Naive thymus-derived CD8-positive, alpha-beta T cell (primary cell): ENCODE measurements around the gene PAN3. TPM values are rescaled to one million over a fixed set of nuclear protein-coding genes. Genes with fewer than 3 reads are reported as not detected.
A peak's percentile ranks its signal among the peaks of the same experiment; 100 is the strongest.

ENCODE experiments used
- ATAC-seq, 2 donors: fragments of 150-1000 bp; cut with Tn5 transposase in 1 of 2; sonication (Bioruptor Pico), chemical (Tn5 transposase) in 1 of 2; 1 replicate in 1 of 2; 2 replicates in 1 of 2; pipeline ENCODE4 v1.10.0; 2021; ENCODE audit warnings: mild to moderate bottlenecking in 2 of 2, moderate library complexity in 2 of 2
- POLR2A ChIA-PET: fragments of 350-600 bp; sonication (Branson Sonifier 250); formaldehyde crosslinking; loops from one replicate; lab custom pipeline; 2021; ENCODE audit warnings: antibody characterized with exemption; lab: Charles Lee
- DNase-seq, 10 donors: peaks; one replicate each; pipeline versions ENCODE4 v3.0.0 to v3.0.0-alpha.2; 2020 to 2022
- H3K27ac Mint-ChIP-seq, 10 donors: one replicate each; pipeline ENCODE4 v1.8.0; 2020 to 2022; ENCODE audit warnings: mild to moderate bottlenecking in 10 of 10, mixed read lengths in 10 of 10, moderate library complexity in 4 of 10, inconsistent platforms in 1 of 10
- H3K27me3 Mint-ChIP-seq, 5 donors: one replicate each; pipeline ENCODE4 v1.8.0; 2021 to 2022; ENCODE audit warnings: mixed read lengths in 5 of 5
- H3K36me3 Mint-ChIP-seq, 3 donors: one replicate each; pipeline ENCODE4 v1.8.0; 2020 to 2022; ENCODE audit warnings: mixed read lengths in 3 of 3, mild to moderate bottlenecking in 2 of 3, inconsistent platforms in 1 of 3
- H3K4me1 Mint-ChIP-seq, 4 donors: one replicate each; pipeline ENCODE4 v1.8.0; 2021 to 2022; ENCODE audit warnings: mixed read lengths in 4 of 4
- H3K4me3 Mint-ChIP-seq, 10 donors: one replicate each; pipeline ENCODE4 v1.8.0; 2020 to 2022; ENCODE audit warnings: mild to moderate bottlenecking in 10 of 10, mixed read lengths in 10 of 10, moderate library complexity in 6 of 10, inconsistent platforms in 1 of 10
- H3K9me3 Mint-ChIP-seq, 9 donors: one replicate each; pipeline ENCODE4 v1.8.0; 2020 to 2022; ENCODE audit warnings: mixed read lengths in 9 of 9, mild to moderate bottlenecking in 3 of 9, inconsistent platforms in 1 of 9, moderate library complexity in 1 of 9
- polyA plus RNA-seq, 3 donors: library from polyadenylated mRNA; unstranded; fragments of 300-500 nt; fragmentation: Illumina TruSeq; gene quantifications; one replicate each; pipeline ENCODE4 v1.2.3, GENCODE V29; 2021
- total RNA-seq, 8 experiments: library from RNA in 2 of 8; stranded (reverse) in 2 of 8; gene quantifications; one replicate each; pipeline ENCODE4 v1.2.3 and lab custom pipeline; 2021 to 2026

Gene PAN3
- total and polyA plus RNA-seq, 5 experiments from 2014 or later, result 2.8 to 76.1 (median 4.8) TPM

DNA sequence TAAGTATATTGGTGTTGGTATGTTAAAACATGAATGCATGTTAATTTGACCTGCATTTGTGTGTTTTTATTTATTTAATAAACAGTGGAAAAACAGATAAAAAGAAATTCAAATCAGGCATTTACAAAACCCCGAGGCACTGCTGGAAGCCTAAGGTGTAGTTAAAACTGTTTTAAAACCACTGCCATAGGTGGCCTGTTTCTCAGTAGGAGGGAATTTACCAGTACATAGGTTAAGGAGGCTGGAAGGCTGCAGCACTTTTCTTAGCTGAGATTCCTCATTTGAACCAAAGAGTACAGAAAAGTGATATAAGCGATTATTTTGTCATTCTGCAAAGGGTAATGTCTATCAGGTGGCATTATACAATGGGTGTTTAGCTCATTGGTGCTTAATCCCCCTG, 99.6 kb downstream of the PAN3 start:
- H3K27ac Mint-ChIP-seq, result peak overlapping the region in 2 of 10 donors; percentile 13 to 27
- H3K9me3 Mint-ChIP-seq, result no peaks in the 10 kb centered on the region
- no peak overlapping the region for H3K4me3 Mint-ChIP-seq
- H3K4me1 Mint-ChIP-seq, result peaks cover 5 to 32% (median 19%) of the 10 kb centered on the region in 4 donors
- ATAC-seq (no peak), DNase-seq (no peak)
- POLR2A ChIA-PET, result no interaction called here
- H3K36me3 Mint-ChIP-seq, result peaks cover under 1 to 69% (median 35%) of the 10 kb centered on the region in 3 donors
- no peaks in the 10 kb centered on the region for H3K27me3 Mint-ChIP-seq

DNA sequence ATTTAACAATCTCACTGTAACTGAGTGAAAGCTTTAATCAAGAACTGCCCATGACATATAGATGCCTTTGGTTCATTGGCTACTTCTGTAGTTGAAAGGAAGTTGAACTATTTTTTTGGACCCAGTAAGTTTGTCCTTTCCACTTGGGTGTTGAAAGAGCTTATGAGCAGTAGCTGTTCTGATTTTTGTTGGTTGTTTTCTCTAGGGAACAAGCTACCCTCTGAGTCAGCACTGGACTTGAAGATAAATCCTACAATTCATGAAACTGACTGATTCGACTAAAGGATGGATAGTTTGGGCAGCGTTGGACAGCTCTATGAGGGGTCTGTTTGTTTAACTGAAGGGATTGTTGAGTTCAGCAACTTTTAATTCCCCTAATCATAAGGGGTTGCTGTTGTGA, 101.0 kb downstream of the PAN3 start:
- POLR2A ChIA-PET, result interaction anchor here (0.6 kb wide), 2 partner anchors 297 to 398 kb away, joined by 3 to 4 read pairs; no protein-coding TSS in a partner anchor
- peak overlapping the region in 5 of 10 donors; percentile 9 to 52 (median 29) for H3K27ac Mint-ChIP-seq
- no peak for ATAC-seq
- no peaks in the 10 kb centered on the region for H3K9me3 Mint-ChIP-seq
- peaks cover 5 to 70% (median 38%) of the 10 kb centered on the region in 3 donors for H3K36me3 Mint-ChIP-seq
- H3K4me3 Mint-ChIP-seq, result no peak overlapping the region
- H3K4me1 Mint-ChIP-seq, result peaks cover 5 to 32% (median 16%) of the 10 kb centered on the region in 4 donors
- DNase-seq, result no peak
- H3K27me3 Mint-ChIP-seq, result no peaks in the 10 kb centered on the region

DNA sequence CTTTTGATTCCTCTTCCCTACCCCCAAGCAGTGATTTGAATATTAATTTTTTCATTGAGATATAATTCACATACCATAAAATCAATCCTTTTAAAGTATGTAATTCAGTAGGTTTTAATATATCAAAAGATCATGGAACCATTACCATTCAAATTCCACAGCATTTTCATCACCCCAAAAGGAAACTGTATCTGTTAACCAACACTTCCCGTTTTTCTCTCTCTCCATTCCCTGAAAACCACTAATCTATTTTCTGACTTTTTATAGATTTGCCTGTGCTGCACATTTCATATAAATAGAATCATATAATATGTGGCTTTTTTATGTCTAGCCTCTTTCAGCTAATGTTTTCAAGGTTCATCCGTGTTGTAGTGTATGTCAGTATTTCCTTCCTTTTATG, 107.1 kb downstream of the PAN3 start:
- peak overlapping the region in 2 of 10 donors; percentile 49 to 63 for H3K27ac Mint-ChIP-seq
- POLR2A ChIA-PET, result no interaction called here
- DNase-seq (no peak), ATAC-seq (no peak)
- H3K4me1 Mint-ChIP-seq, result peaks cover 14 to 54% (median 42%) of the 10 kb centered on the region in 4 donors
- H3K4me3 Mint-ChIP-seq, result no peak overlapping the region
- no peaks in the 10 kb centered on the region for H3K27me3 Mint-ChIP-seq
- H3K9me3 Mint-ChIP-seq, result peaks cover 0 to 2% (median 0%) of the 10 kb centered on the region in 9 donors
- peaks cover 9 to 89% (median 59%) of the 10 kb centered on the region in 3 donors for H3K36me3 Mint-ChIP-seq

DNA sequence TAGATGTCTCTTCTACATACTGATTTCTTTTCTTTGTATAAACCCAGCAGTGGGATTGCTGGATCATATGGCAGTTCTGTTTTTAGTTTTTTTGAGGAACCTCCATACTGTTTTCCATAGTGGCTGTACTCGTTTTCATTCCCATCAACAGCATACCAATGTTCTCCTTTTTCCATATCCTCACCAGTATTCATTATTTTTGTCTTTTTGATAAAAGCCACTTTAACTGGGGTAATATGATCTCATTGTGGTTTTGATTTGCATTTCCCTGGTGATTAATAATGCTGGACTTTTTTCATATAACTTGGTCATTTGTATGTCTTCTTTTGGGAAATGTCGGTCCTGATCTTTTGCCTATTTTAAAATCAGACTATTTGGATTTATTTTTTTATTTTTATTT, 108.5 kb downstream of the PAN3 start:
- Mint-ChIP-seq H3K27me3 (no peaks in the 10 kb centered on the region), H3K9me3 (peaks cover 0 to 2% (median 0%) of the 10 kb centered on the region in 9 donors), H3K4me1 (peaks cover 20 to 64% (median 47%) of the 10 kb centered on the region in 4 donors), H3K4me3 (no peak overlapping the region), H3K27ac (peak overlapping the region in 3 of 10 donors; percentile 0 to 9 (median 7)), H3K36me3 (peaks cover 17 to 90% (median 52%) of the 10 kb centered on the region in 3 donors)
- POLR2A ChIA-PET, result no interaction called here
- DNase-seq (no peak), ATAC-seq (no peak)

DNA sequence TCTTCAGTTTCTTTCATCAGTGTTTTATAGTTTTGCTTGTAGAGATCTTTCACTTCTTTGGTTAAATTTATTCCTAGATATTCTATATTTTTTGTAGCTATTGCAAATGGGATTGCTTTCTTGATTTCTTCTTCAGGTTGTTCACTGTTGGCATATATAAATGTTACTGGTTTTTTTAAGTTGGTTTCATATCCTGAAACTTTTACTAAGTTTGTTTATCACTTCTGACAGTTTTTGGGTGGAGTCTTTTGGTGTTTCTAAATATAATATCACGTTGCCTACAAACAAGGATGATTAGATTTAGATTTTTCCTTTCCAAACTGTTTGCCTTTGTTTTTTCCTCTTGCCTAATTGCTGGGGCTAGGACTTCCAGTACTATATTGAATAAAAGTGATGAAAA, 109.7 kb downstream of the PAN3 start:
- Mint-ChIP-seq H3K27me3 (no peaks in the 10 kb centered on the region), H3K27ac (peak overlapping the region in 3 of 10 donors; percentile 2 to 46 (median 40))
- POLR2A ChIA-PET, result interaction anchor here (1.0 kb wide), 1 partner anchor 14 kb away, joined by 3 read pairs; no protein-coding TSS in a partner anchor

DNA sequence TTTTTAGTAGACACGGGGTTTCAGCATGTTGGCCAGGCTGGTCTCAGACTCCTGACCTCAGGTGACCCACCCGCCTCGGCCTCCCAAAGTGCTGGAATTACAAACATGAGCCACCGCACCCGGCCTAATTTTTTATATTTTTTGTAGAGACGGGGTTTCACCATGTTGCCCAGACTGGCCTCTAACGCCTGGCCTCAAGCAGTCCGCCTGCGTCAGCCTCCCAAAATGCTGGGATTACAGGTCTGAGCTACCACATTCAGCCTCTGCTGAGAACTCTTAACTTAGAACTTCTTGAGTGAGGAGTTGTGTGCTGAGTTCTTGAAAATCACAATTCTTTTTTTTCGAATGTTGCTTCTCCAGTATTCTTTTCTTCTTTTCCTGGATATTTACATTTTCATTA, 112.2 kb downstream of the PAN3 start:
- H3K27me3 Mint-ChIP-seq, result no peaks in the 10 kb centered on the region
- H3K9me3 Mint-ChIP-seq, result peaks cover 0 to 2% (median 0%) of the 10 kb centered on the region in 9 donors
- H3K36me3 Mint-ChIP-seq, result peaks cover 12 to 71% (median 32%) of the 10 kb centered on the region in 3 donors
- POLR2A ChIA-PET, result no interaction called here
- peak overlapping the region in 1 of 10 donors; percentile 14 for H3K27ac Mint-ChIP-seq
- DNase-seq (no peak), ATAC-seq (no peak)
- peaks cover 25 to 75% (median 59%) of the 10 kb centered on the region in 4 donors for H3K4me1 Mint-ChIP-seq
- no peak overlapping the region for H3K4me3 Mint-ChIP-seq

More for the DNA sequence above, 109.7 kb downstream of the PAN3 start:
- H3K4me1 Mint-ChIP-seq, result peaks cover 19 to 65% (median 44%) of the 10 kb centered on the region in 4 donors
- H3K9me3 Mint-ChIP-seq, result peaks cover 0 to 2% (median 0%) of the 10 kb centered on the region in 9 donors
- ATAC-seq (no peak), DNase-seq (no peak)
- H3K36me3 Mint-ChIP-seq, result peaks cover 15 to 85% (median 40%) of the 10 kb centered on the region in 3 donors
- peak overlapping the region in 1 of 10 donors; percentile 3 for H3K4me3 Mint-ChIP-seq

DNA sequence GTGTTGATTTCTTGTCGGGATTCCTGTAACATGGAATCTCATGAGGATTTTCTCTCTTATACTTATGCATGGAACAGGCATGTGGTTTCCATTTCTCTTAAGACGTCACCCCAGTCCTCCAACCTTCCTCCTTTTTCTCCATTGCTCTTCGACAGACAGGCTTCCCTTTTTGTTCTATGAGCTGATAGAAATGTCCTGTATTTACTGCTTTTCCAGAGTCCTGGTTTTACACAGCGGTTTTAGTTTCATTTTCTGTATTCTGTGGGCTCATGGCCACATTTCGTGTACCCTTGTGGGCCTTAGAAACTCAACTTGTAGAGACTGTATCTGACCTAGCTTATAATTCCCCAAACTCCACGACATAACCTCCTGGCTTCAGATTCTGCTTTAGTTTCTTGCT, 113.1 kb downstream of the PAN3 start:
- Mint-ChIP-seq H3K4me1 (peaks cover 23 to 69% (median 54%) of the 10 kb centered on the region in 4 donors), H3K36me3 (peaks cover 18 to 69% (median 31%) of the 10 kb centered on the region in 3 donors)
- no peak for ATAC-seq

DNA sequence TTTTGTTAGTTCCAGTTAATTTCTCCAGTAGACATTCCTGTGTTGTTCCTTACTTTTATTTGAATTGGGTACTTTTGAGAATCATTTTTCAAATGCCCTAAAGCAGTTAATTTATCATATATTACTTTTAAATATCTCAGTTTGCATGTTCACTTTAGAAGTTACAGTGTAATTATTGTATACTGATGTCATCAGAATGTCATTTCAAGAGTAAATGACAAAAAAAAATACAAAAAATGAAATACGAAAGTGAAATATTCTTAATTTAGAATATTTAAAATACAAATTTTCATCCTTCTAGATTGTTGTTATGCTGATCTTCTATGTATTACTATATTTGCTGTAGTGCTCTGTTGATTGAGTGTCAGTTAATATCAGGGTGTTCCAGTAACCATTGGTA, 114.2 kb downstream of the PAN3 start:
- H3K27me3 Mint-ChIP-seq, result no peaks in the 10 kb centered on the region
- no peak for DNase-seq
- ATAC-seq, result no peak
- no peak overlapping the region for H3K4me3 Mint-ChIP-seq
- H3K9me3 Mint-ChIP-seq, result peaks cover 0 to 2% (median 0%) of the 10 kb centered on the region in 9 donors
- peak overlapping the region in 1 of 10 donors; percentile 37 for H3K27ac Mint-ChIP-seq
- POLR2A ChIA-PET, result no interaction called here
- peaks cover 24 to 68% (median 28%) of the 10 kb centered on the region in 3 donors for H3K36me3 Mint-ChIP-seq
- peaks cover 17 to 62% (median 48%) of the 10 kb centered on the region in 4 donors for H3K4me1 Mint-ChIP-seq

More for the DNA sequence above, 113.1 kb downstream of the PAN3 start:
- H3K4me3 Mint-ChIP-seq, result peak overlapping the region in 3 of 10 donors; percentile 13 to 56 (median 53)
- POLR2A ChIA-PET, result no interaction called here
- H3K9me3 Mint-ChIP-seq, result peaks cover 0 to 2% (median 0%) of the 10 kb centered on the region in 9 donors
- peak overlapping the region in 5 of 10 donors; percentile 24 to 51 (median 26) for H3K27ac Mint-ChIP-seq
- DNase-seq, result no peak
- H3K27me3 Mint-ChIP-seq, result no peaks in the 10 kb centered on the region

DNA sequence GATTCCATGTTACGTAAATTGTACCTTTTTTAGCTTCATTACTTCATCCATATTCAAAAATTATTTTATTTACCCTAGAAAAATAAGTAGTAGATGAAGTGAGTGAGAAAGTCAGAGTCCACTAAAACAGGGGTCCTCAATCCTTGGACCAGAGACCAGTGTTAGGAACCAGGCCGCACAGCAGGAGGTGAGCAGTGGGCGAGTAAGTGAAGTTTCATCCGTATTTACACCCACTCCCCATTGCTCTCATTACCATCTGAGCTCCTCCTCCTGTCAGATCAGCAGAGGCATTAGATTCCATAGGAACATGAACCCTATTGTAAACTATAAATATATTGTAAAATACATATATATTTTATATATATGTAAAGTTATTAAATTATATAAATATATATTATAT, 119.0 kb downstream of the PAN3 start:
- H3K27ac Mint-ChIP-seq, result no peak overlapping the region
- ATAC-seq, result no peak
- peaks cover 6 to 36% (median 23%) of the 10 kb centered on the region in 4 donors for H3K4me1 Mint-ChIP-seq
- POLR2A ChIA-PET, result no interaction called here
- no peak for DNase-seq
- H3K9me3 Mint-ChIP-seq, result no peaks in the 10 kb centered on the region
- no peaks in the 10 kb centered on the region for H3K27me3 Mint-ChIP-seq
- H3K4me3 Mint-ChIP-seq, result no peak overlapping the region
- H3K36me3 Mint-ChIP-seq, result peaks cover 12 to 61% (median 32%) of the 10 kb centered on the region in 3 donors

DNA sequence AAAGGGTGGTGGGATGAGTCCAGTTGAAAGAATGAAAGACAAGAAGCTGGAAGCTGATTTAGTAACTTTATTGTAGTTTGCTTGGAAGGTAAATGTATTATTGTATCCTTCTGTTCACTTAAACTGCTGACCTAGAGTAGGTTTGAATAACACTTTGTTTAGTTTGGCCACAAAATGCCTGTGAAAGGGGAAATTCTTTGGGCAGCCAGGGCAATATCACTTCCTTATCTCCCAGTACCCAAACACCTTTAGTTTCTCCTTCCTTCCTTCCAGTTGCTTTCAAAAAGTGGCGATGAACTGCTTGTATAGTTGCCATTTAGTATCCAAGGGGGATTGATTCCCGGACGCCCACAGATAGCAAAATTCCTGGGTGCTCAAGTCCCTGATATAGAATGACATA, 120.1 kb downstream of the PAN3 start:
- Mint-ChIP-seq H3K9me3 (peaks cover 0 to 3% (median 0%) of the 10 kb centered on the region in 9 donors), H3K27ac (peak overlapping the region in 3 of 10 donors; percentile 16 to 67 (median 50)), H3K4me1 (peaks cover 5 to 31% (median 16%) of the 10 kb centered on the region in 4 donors), H3K27me3 (no peaks in the 10 kb centered on the region), H3K4me3 (no peak overlapping the region), H3K36me3 (peaks cover 16 to 65% (median 39%) of the 10 kb centered on the region in 3 donors)
- ATAC-seq (no peak), DNase-seq (no peak)
- POLR2A ChIA-PET, result no interaction called here

DNA sequence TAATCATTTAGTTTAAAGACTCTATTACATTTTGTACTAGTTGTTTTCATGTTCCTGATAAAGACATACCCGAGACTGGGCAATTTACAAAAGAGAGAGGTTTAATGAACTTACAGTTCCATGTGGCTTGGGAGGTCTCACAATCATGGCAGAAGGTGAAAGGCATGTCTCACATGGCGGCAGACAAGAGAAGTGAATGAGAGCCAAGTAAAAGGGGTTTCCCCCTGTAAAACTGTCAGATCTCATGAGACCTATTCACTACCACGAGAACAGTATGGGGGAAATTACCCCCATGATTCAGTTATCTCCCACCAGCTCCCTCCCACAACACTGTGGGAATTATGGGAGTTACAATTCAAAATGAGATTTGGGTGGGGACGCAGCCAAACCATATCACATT, 129.2 kb downstream of the PAN3 start:
- no peak overlapping the region for H3K4me3 Mint-ChIP-seq
- no peaks in the 10 kb centered on the region for H3K27me3 Mint-ChIP-seq
- ATAC-seq, result no peak
- POLR2A ChIA-PET, result no interaction called here
- no peak for DNase-seq
- peak overlapping the region in 1 of 10 donors; percentile 8 for H3K27ac Mint-ChIP-seq
- peaks cover 17 to 75% (median 23%) of the 10 kb centered on the region in 3 donors for H3K36me3 Mint-ChIP-seq
- H3K9me3 Mint-ChIP-seq, result peaks cover 0 to 3% (median 0%) of the 10 kb centered on the region in 9 donors
- H3K4me1 Mint-ChIP-seq, result peaks cover 1 to 20% (median 5%) of the 10 kb centered on the region in 4 donors

DNA sequence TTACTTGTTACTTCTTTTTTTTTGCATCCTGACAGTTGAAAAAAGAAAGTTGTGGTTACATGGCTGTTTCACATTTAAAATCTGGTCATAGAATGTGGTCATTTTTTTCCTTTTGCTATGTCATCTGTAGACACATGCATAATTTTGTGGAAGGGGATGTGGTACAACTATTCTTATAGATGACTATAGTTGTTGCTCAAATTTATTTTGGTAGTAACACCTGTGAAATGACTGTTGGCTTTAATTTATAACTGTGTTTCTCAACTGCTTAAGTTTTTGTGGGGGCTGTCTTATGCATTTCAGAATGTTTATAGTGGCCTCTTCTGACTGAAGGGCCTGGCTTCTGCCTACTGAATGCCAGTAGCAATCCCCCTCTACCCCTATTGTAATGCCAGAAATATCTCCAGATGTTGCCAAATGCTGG, 130.5 kb downstream of the PAN3 start:
- no peaks in the 10 kb centered on the region for H3K9me3 Mint-ChIP-seq
- ATAC-seq (no peak), DNase-seq (peak in 2 of 10 donors; percentile 4 to 9)
- peak overlapping the region in 1 of 10 donors; percentile 11 for H3K4me3 Mint-ChIP-seq
- H3K27me3 Mint-ChIP-seq, result no peaks in the 10 kb centered on the region
- POLR2A ChIA-PET, result no interaction called here
- H3K4me1 Mint-ChIP-seq, result peaks cover under 1 to 21% (median 5%) of the 10 kb centered on the region in 4 donors
- peaks cover 13 to 73% (median 20%) of the 10 kb centered on the region in 3 donors for H3K36me3 Mint-ChIP-seq
- peak overlapping the region in 4 of 10 donors; percentile 11 to 66 (median 42) for H3K27ac Mint-ChIP-seq
